Suprapubic skin (tissue), 4 donors: ENCODE results near the gene BRD3OS.

ENCODE experiments used
- EP300 ChIP-seq: sonication (generic); formaldehyde crosslinking; IDR thresholded peaks from one replicate; pipeline ENCODE4 v1.6.1; 2017; ENCODE audit warnings: antibody characterized with exemption
- POLR2A ChIP-seq, 2 donors: fragments of 450-650 bp; IDR thresholded peaks; one replicate each; pipeline ENCODE4 v1.6.1; 2017; ENCODE audit warnings: antibody characterized with exemption in 2 of 2, mild to moderate bottlenecking in 2 of 2, moderate library complexity in 2 of 2
- POLR2AphosphoS5 ChIP-seq, 3 donors: sonication (generic); formaldehyde crosslinking; IDR thresholded peaks; one replicate each; pipeline ENCODE4 v1.6.1; 2017; ENCODE audit warnings: antibody characterized with exemption in 3 of 3
- TF ChIP-seq, protein P1 (sequence below), 2 donors: fragments of 200-600 bp in 1 of 2; fragments of 450-650 bp in 1 of 2; sonication (generic) in 1 of 2; IDR thresholded peaks; one replicate each; pipeline ENCODE4 v1.5.1; 2016 to 2019; ENCODE audit warnings: antibody characterized with exemption in 2 of 2, mild to moderate bottlenecking in 1 of 2, moderate library complexity in 1 of 2

DNA sequence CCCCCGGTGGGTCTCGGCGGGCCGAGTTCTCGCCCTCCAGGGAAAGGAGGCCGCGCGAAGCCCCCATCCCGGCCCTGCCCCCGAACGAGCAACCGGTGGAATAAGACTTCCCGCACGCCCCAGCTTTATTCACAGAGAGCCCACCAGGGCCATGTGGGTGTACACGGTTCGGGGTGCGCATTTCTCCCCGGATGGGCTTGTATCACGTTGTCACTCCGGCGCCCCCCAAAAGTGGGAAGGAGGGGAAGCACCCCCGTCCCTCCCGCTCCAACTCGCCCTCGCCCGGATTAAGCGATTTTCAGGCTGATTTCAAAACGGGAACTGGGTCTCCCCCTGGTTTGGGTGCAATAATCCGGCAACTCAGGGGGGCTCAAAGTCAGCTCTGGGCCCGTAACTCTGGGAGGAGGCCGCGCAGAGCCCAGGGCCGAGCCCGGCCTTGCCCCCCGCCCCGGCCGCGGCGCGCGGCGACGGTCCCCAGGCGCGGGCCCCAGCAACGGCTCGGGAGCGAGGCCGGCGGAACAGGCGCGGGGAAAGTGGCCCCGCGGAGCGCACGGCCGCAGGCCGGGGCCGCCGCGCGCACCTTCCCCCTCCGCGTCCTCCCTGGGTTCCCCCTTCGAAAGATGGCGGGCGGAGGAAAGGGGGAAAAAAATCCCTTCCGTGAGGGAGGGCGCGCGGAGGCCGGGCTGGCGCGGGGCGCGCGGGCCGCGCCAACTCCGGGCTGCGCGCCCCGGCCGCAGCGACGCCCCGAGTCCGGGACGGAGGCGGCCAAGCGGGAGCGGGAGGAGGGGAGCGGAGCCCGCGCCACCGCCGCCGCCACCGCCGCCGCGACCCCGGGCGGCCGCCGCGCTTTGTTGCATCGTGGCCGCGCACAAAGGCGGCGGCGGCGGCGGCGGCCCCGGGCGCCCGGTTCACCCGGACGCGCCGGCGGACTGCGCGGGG, 41.9 kb downstream of the BRD3OS start:
- no peak for TF ChIP-seq POLR2A (IDR thresholded peaks at IDR 0.05)
- TF ChIP-seq, protein P1, sequence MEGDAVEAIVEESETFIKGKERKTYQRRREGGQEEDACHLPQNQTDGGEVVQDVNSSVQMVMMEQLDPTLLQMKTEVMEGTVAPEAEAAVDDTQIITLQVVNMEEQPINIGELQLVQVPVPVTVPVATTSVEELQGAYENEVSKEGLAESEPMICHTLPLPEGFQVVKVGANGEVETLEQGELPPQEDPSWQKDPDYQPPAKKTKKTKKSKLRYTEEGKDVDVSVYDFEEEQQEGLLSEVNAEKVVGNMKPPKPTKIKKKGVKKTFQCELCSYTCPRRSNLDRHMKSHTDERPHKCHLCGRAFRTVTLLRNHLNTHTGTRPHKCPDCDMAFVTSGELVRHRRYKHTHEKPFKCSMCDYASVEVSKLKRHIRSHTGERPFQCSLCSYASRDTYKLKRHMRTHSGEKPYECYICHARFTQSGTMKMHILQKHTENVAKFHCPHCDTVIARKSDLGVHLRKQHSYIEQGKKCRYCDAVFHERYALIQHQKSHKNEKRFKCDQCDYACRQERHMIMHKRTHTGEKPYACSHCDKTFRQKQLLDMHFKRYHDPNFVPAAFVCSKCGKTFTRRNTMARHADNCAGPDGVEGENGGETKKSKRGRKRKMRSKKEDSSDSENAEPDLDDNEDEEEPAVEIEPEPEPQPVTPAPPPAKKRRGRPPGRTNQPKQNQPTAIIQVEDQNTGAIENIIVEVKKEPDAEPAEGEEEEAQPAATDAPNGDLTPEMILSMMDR (IDR thresholded peaks at IDR 0.05) = no peak
- TF ChIP-seq POLR2AphosphoS5 (IDR thresholded peaks at IDR 0.05) = no peak
- no peak for TF ChIP-seq EP300
